B cell (primary cell): ENCODE results near the gene MUC5AC. TPM values are rescaled to one million over a fixed set of nuclear protein-coding genes. Genes with fewer than 3 reads are reported as not detected.
"Not testable (repeated sequence)": the region's sequence is repeated elsewhere in the genome, so short reads cannot be mapped to it uniquely, and the experiment has no call there.

Experiments
- ATAC-seq: fragments of 200-7000 bp; cut with Tn5 transposase; one replicate; pipeline ENCODE4 v1.10.0; 2021; ENCODE audit warnings: low read depth, mild to moderate bottlenecking, moderate number of reproducible peaks, moderate library complexity
- CTCF ChIA-PET: fragments of 350-600 bp; sonication (Branson Sonifier 250); formaldehyde crosslinking; loops from one replicate; lab custom pipeline; 2021; ENCODE audit warnings: antibody characterized with exemption, inconsistent platforms; lab: Charles Lee
- POLR2A ChIA-PET: fragments of 350-600 bp; sonication (Branson Sonifier 250); formaldehyde crosslinking; loops from one replicate; lab custom pipeline; 2021; ENCODE audit warnings: antibody characterized with exemption; lab: Charles Lee
- DNase-seq: peaks from one replicate; pipeline ENCODE4 v3.0.0; 2013
- H2AFZ ChIP-seq: 2 replicates; pipeline ENCODE4 v1.6.1; 2012; ENCODE audit warnings: mild to moderate bottlenecking, low read depth, low read length; ENCODE audit not compliant: insufficient read depth, poor library complexity, severe bottlenecking
- H3K27ac ChIP-seq, 2 donors: 1 replicate in 1 of 2; 2 replicates in 1 of 2; pipeline ENCODE4 v1.5.1; 2012 to 2013; ENCODE audit warnings: low read length in 2 of 2, mild to moderate bottlenecking in 2 of 2, moderate library complexity in 1 of 2
- H3K27me3 ChIP-seq, 4 experiments: fragments of 200-600 bp in 1 of 4; sonication (generic) in 1 of 4; replicated peaks in 1 of 4; 1 replicate in 2 of 4; 2 replicates in 2 of 4; pipeline versions ENCODE4 v1.6.1 to v1.7.0; 2013 to 2016; ENCODE audit warnings: low read length in 3 of 4, mild to moderate bottlenecking in 2 of 4, mixed read lengths in 1 of 4, moderate library complexity in 1 of 4; ENCODE audit not compliant: insufficient read depth in 4 of 4, control insufficient read depth in 3 of 4; ENCODE audit errors: control extremely low read depth in 1 of 4
- H3K36me3 ChIP-seq, 2 experiments: replicated peaks in 1 of 2; 1 replicate in 1 of 2; 2 replicates in 1 of 2; pipeline versions ENCODE4 v1.6.1 to v1.7.1; 2013; ENCODE audit warnings: low read length in 1 of 2; ENCODE audit not compliant: insufficient read depth in 2 of 2, control insufficient read depth in 1 of 2; ENCODE audit errors: control extremely low read depth in 1 of 2, extremely low read depth in 1 of 2
- H3K4me1 ChIP-seq, 2 donors: fragments of 200-600 bp in 1 of 2; sonication (generic) in 1 of 2; 1 replicate in 1 of 2; 2 replicates in 1 of 2; pipeline versions ENCODE4 v1.5.1 to v1.6.1; 2013 to 2017; ENCODE audit warnings: low read length in 2 of 2; ENCODE audit not compliant: control insufficient read depth in 2 of 2, insufficient read depth in 2 of 2
- H3K4me2 ChIP-seq: replicated peaks from 2 replicates; pipeline ENCODE3; 2012; ENCODE audit warnings: mild to moderate bottlenecking, low read depth, low read length; ENCODE audit not compliant: poor library complexity, severe bottlenecking
- H3K4me3 ChIP-seq, 5 experiments: fragments of 200-600 bp in 1 of 5; sonication (generic) in 1 of 5; 1 replicate in 3 of 5; 2 replicates in 2 of 5; pipeline versions ENCODE4 v1.5.1 to v1.7.0; 2011 to 2016; ENCODE audit warnings: low read length in 4 of 5, mild to moderate bottlenecking in 4 of 5, low read depth in 2 of 5, control low read depth in 1 of 5, moderate library complexity in 1 of 5; ENCODE audit not compliant: insufficient read depth in 1 of 5; ENCODE audit errors: control extremely low read depth in 1 of 5, extremely low read depth in 1 of 5
- H3K79me2 ChIP-seq: fragments of 200-600 bp; sonication (generic); one replicate; pipeline ENCODE4 v1.6.0; 2016; ENCODE audit warnings: low read length; ENCODE audit not compliant: control insufficient read depth, insufficient read depth
- H3K9ac ChIP-seq: fragments of 200-600 bp; sonication (generic); 2 replicates; pipeline ENCODE4 v1.6.1; 2017; ENCODE audit warnings: mild to moderate bottlenecking, low read length, moderate library complexity
- H3K9me3 ChIP-seq, 3 donors: one replicate each; pipeline versions ENCODE4 v1.6.1 to v1.7.1; 2013; ENCODE audit warnings: low read length in 2 of 3; ENCODE audit not compliant: control insufficient read depth in 2 of 3, insufficient read depth in 1 of 3; ENCODE audit errors: control extremely low read depth in 1 of 3
- H4K20me1 ChIP-seq: 2 replicates; pipeline ENCODE4 v1.6.0; 2012; ENCODE audit warnings: mild to moderate bottlenecking, low read length; ENCODE audit not compliant: insufficient read depth, control insufficient read depth, poor library complexity, severe bottlenecking
- H3K27ac Mint-ChIP-seq: one replicate; pipeline ENCODE4 v1.8.0; 2021; ENCODE audit warnings: mixed read lengths
- H3K27me3 Mint-ChIP-seq: one replicate; pipeline ENCODE4 v1.8.0; 2021; ENCODE audit warnings: mixed read lengths
- H3K4me1 Mint-ChIP-seq: one replicate; pipeline ENCODE4 v1.8.0; 2021; ENCODE audit warnings: mixed read lengths
- H3K4me3 Mint-ChIP-seq: one replicate; pipeline ENCODE4 v1.8.0; 2021; ENCODE audit warnings: mixed read lengths
- H3K9me3 Mint-ChIP-seq: one replicate; pipeline ENCODE4 v1.8.0; 2022; ENCODE audit warnings: mixed read lengths; ENCODE audit not compliant: insufficient read depth
- WGBS: methylation state at CpG from one replicate; pipeline ENCODE4 v1.1.5; 2013; ENCODE audit warnings: missing lambda C conversion rate; ENCODE audit not compliant: insufficient coverage; 5-methylcytosine and 5-hydroxymethylcytosine counted together
- intact Hi-C: fragments of 100-400 bp; cut with micrococcal nuclease; formaldehyde crosslinking; loops from one replicate; pipeline ENCODE4 v1.10.0; 2022
- polyA plus RNA-seq: library from polyadenylated mRNA; depleted of rRNA; stranded (reverse); fragments of >200 nt; gene quantifications from 2 replicates; pipeline ENCODE4 v1.2.3, GENCODE V29; 2012
- total RNA-seq, 2 donors: library from RNA; stranded (reverse); fragments of 120-200 nt in 1 of 2; gene quantifications; 1 replicate in 1 of 2; 2 replicates in 1 of 2; pipeline versions ENCODE4 v1.2.3 to v1.2.4, GENCODE V29; 2013 to 2022

The MUC5AC gene
- total and polyA plus RNA-seq, 2 donors (not counting 1 experiment from before 2014, with no cell fraction given) = not detected

GRCh38 chr11:1243521-1243920, 85.8 kb downstream of the MUC5AC start:
- H3K27me3 Mint-ChIP-seq, H3K27ac ChIP-seq, H2AFZ ChIP-seq, H3K9me3 Mint-ChIP-seq, H3K4me2 ChIP-seq, H3K27ac Mint-ChIP-seq, intact Hi-C loops, H3K4me1 Mint-ChIP-seq, H3K79me2 ChIP-seq, H3K4me3 ChIP-seq, POLR2A ChIA-PET, H3K4me1 ChIP-seq, H4K20me1 ChIP-seq, H3K9ac ChIP-seq, H3K27me3 ChIP-seq, ATAC-seq, DNase-seq, CTCF ChIA-PET, H3K36me3 ChIP-seq, H3K4me3 Mint-ChIP-seq: not testable (repeated sequence)
- peaks cover 0 to 13% (median 0%) of the 10 kb centered on the region in 3 donors for H3K9me3 ChIP-seq
- WGBS = no CpG with 5 or more reads among the region's 18 CpGs

DNA sequence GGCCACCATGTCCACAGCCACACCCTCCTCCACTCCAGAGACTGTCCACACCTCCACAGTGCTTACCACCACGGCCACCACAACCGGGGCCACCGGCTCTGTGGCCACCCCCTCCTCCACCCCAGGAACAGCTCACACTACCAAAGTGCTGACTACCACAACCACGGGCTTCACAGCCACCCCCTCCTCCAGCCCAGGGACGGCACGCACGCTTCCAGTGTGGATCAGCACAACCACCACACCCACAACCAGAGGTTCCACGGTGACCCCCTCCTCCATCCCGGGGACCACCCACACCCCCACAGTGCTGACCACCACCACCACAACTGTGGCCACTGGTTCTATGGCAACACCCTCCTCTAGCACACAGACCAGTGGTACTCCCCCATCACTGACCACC, 86.8 kb downstream of the MUC5AC start:
- H3K27me3 ChIP-seq, H3K27ac ChIP-seq, H3K4me2 ChIP-seq, ATAC-seq, POLR2A ChIA-PET, H3K36me3 ChIP-seq, H3K4me3 Mint-ChIP-seq, H3K79me2 ChIP-seq, CTCF ChIA-PET, H3K27me3 Mint-ChIP-seq, H3K27ac Mint-ChIP-seq, H3K4me1 Mint-ChIP-seq, intact Hi-C loops, H3K4me3 ChIP-seq, H4K20me1 ChIP-seq, H3K4me1 ChIP-seq, H2AFZ ChIP-seq, H3K9me3 Mint-ChIP-seq, DNase-seq, H3K9ac ChIP-seq: not testable (repeated sequence)
- WGBS = 100% methylated on average over 1 of the region's 9 CpGs
- H3K9me3 ChIP-seq = peaks cover 0 to 13% (median 0%) of the 10 kb centered on the region in 3 donors

GRCh38 chr11:1245717-1246116, 88.0 kb downstream of the MUC5AC start:
- H3K27ac Mint-ChIP-seq, H4K20me1 ChIP-seq, H3K27me3 ChIP-seq, POLR2A ChIA-PET, H3K4me3 ChIP-seq, H3K27ac ChIP-seq, H3K9ac ChIP-seq, H2AFZ ChIP-seq, H3K4me1 Mint-ChIP-seq, H3K4me2 ChIP-seq, CTCF ChIA-PET, H3K27me3 Mint-ChIP-seq, H3K4me3 Mint-ChIP-seq, ATAC-seq, H3K36me3 ChIP-seq, H3K4me1 ChIP-seq, intact Hi-C loops, DNase-seq, H3K9me3 Mint-ChIP-seq, H3K79me2 ChIP-seq, H3K9me3 ChIP-seq: not testable (repeated sequence)
- WGBS = 89% methylated on average over 11 of the region's 14 CpGs

DNA sequence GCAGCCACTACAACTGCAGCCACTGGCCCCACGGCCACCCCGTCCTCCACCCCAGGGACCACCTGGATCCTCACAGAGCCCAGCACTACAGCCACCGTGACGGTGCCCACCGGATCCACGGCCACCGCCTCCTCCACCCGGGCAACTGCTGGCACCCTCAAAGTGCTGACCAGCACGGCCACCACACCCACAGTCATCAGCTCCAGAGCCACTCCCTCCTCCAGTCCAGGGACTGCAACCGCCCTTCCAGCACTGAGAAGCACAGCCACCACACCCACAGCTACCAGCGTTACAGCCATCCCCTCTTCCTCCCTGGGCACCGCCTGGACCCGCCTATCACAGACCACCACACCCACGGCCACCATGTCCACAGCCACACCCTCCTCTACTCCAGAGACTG, 88.5 kb downstream of the MUC5AC start:
- H3K4me1 ChIP-seq, H3K36me3 ChIP-seq, POLR2A ChIA-PET, H3K9ac ChIP-seq, H3K79me2 ChIP-seq, H3K27me3 Mint-ChIP-seq, H2AFZ ChIP-seq, CTCF ChIA-PET, H3K27me3 ChIP-seq, H3K4me1 Mint-ChIP-seq, H3K9me3 ChIP-seq, intact Hi-C loops, H3K4me2 ChIP-seq, H3K27ac ChIP-seq, H4K20me1 ChIP-seq, H3K9me3 Mint-ChIP-seq, H3K27ac Mint-ChIP-seq, DNase-seq, ATAC-seq, H3K4me3 ChIP-seq, H3K4me3 Mint-ChIP-seq: not testable (repeated sequence)
- WGBS = 90% methylated on average over 12 of the region's 14 CpGs
